Mucosa of descending colon (tissue), 3 donors: ENCODE measurements around the gene WNT10A. TPM values are rescaled to one million over a fixed set of nuclear protein-coding genes. Genes with fewer than 3 reads are reported as not detected.

ENCODE experiments used
- ATAC-seq: fragments of 200-7000 bp; cut with Tn5 transposase; one replicate; pipeline ENCODE4 v1.9.1; 2020; ENCODE audit warnings: mild to moderate bottlenecking, moderate library complexity
- DNase-seq, 3 donors: peaks; one replicate each; pipeline ENCODE4 v3.0.0-alpha.2; 2020
- H3K36me3 ChIP-seq: fragments of 200-600 bp; one replicate; pipeline ENCODE4 v1.8.0; 2021; ENCODE audit warnings: low read depth, mild to moderate bottlenecking
- H3K4me1 ChIP-seq: fragments of 200-600 bp; one replicate; pipeline ENCODE4 v1.8.0; 2021; ENCODE audit warnings: low read depth, mild to moderate bottlenecking
- H3K4me3 ChIP-seq: fragments of 200-600 bp; one replicate; pipeline ENCODE4 v1.8.0; 2021; ENCODE audit warnings: mild to moderate bottlenecking
- H3K9me3 ChIP-seq: fragments of 200-600 bp; one replicate; pipeline ENCODE4 v1.8.0; 2021; ENCODE audit warnings: mild to moderate bottlenecking
- CTCF ChIP-seq: fragments of 200-600 bp; IDR thresholded peaks from one replicate; pipeline ENCODE4 v1.8.0; 2022; ENCODE audit warnings: antibody characterized with exemption, mild to moderate bottlenecking
- intact Hi-C, 2 donors: fragments of 100-400 bp; cut with DNase I in 1 of 2; cut with micrococcal nuclease in 1 of 2; formaldehyde crosslinking; loops; one replicate each; pipeline versions ENCODE4 v1.11.0 to v1.11.1; 2022; cut with DNase I, micrococcal nuclease
- total RNA-seq, 3 donors: library from RNA; stranded (reverse); fragmentation: NEBNext Ultra II Directional in 2 of 3; extraction: Animal tissue kit (Norgen Biotek cat#: 25700) in 2 of 3; gene quantifications; one replicate each; pipeline versions ENCODE4 v1.2.1 to v1.2.4, GENCODE V29; 2021 to 2023
- donor health status: DM: no; HTN: no; CAD: no; lungs with moderate emphysema.
- donor health status: DM: no; HTN: no; CAD: no.
- donor health status: DM: no; HTN: yes; CAD: no.

The WNT10A gene
- total RNA-seq, 3 donors from 2014 or later: 0.17 to 1.1 (median 0.22) TPM

GRCh38 chr2:218883491-218884490 is 3.1 kb downstream of the WNT10A start:
- intact Hi-C loops: no loop called here
- Histone ChIP-seq H3K4me1 (peaks cover 14% of the 10 kb centered on the region), H3K9me3 (no peaks in the 10 kb centered on the region), H3K36me3 (no peaks in the 10 kb centered on the region), H3K4me3 (no peak overlapping the region)
- DNase-seq: peak in 1 of 3 donors; percentile 57
- peak; percentile 49 for ATAC-seq
- no peak for TF ChIP-seq CTCF

GRCh38 chr2:218884519-218884918 is 3.9 kb downstream of the WNT10A start:
- intact Hi-C loops: no loop called here
- H3K36me3 ChIP-seq: no peaks in the 10 kb centered on the region
- peaks cover 14% of the 10 kb centered on the region for H3K4me1 ChIP-seq
- H3K4me3 ChIP-seq: no peak overlapping the region
- H3K9me3 ChIP-seq: no peaks in the 10 kb centered on the region
- no peak for TF ChIP-seq CTCF
- ATAC-seq: no peak
- DNase-seq: no peak

- no peaks in the 10 kb centered on the region for H3K36me3 ChIP-seq
- no peaks in the 10 kb centered on the region for H3K9me3 ChIP-seq
- H3K4me1 ChIP-seq: peaks cover 9% of the 10 kb centered on the region
- intact Hi-C loops: no loop called here
- no peak overlapping the region for H3K4me3 ChIP-seq
- DNase-seq (peak in 1 of 3 donors; percentile 49), ATAC-seq (peak; percentile 44)
- TF ChIP-seq CTCF: no peak
Measured at GRCh38 chr2:218885981-218886947, 5.6 kb downstream of the WNT10A start.

- ATAC-seq: no peak
- H3K4me3 ChIP-seq: no peak overlapping the region
- no peaks in the 10 kb centered on the region for H3K36me3 ChIP-seq
- no peak for TF ChIP-seq CTCF
- H3K4me1 ChIP-seq: peaks cover 9% of the 10 kb centered on the region
- intact Hi-C loops: no loop called here
- peak in 1 of 3 donors; percentile 4 for DNase-seq
- no peaks in the 10 kb centered on the region for H3K9me3 ChIP-seq
Measured at GRCh38 chr2:218887079-218887478, 6.4 kb downstream of the WNT10A start.

GRCh38 chr2:218888341-218888740 is 7.7 kb downstream of the WNT10A start:
- intact Hi-C loops: no loop called here
- Histone ChIP-seq H3K4me1 (peaks cover 15% of the 10 kb centered on the region), H3K9me3 (no peaks in the 10 kb centered on the region), H3K4me3 (no peak overlapping the region), H3K36me3 (no peaks in the 10 kb centered on the region)
- ATAC-seq (no peak), DNase-seq (peak in 1 of 3 donors; percentile 12)
- TF ChIP-seq CTCF: no peak
